ENCODE results near the gene GUCY1A2.
"Not testable (repeated sequence)": the region's sequence is repeated elsewhere in the genome, so short reads cannot be mapped to it uniquely, and the experiment has no call there.

GUCY1A2 gene

GRCh38 chr11:106920899-106921509 lies 97.3 kb downstream of the GUCY1A2 start:
- H3K27me3 Mint-ChIP-seq = no peaks in the 10 kb centered on the region

GRCh38 chr11:106917973-106918372 lies 100.3 kb downstream of the GUCY1A2 start:
- no peak overlapping the region for H3K4me3 Mint-ChIP-seq
- H3K4me1 Mint-ChIP-seq = no peaks in the 10 kb centered on the region
- peak in 1 of 2 donors; percentile 1 for DNase-seq
- H3K27ac Mint-ChIP-seq = no peak overlapping the region
- ATAC-seq = no peak
- no peaks in the 10 kb centered on the region for H3K27me3 Mint-ChIP-seq
- peaks cover 6 to 9% of the 10 kb centered on the region in 2 donors for H3K9me3 Mint-ChIP-seq

More at GRCh38 chr11:106920899-106921509, 97.3 kb downstream of the GUCY1A2 start:
- Mint-ChIP-seq H3K4me1 (no peaks in the 10 kb centered on the region), H3K27ac (no peak overlapping the region), H3K9me3 (peaks cover 6 to 10% of the 10 kb centered on the region in 2 donors), H3K4me3 (no peak overlapping the region)
- no peak for ATAC-seq
- DNase-seq = no peak

- Mint-ChIP-seq H3K9me3 (peaks cover 10 to 13% of the 10 kb centered on the region in 2 donors), H3K4me1 (no peaks in the 10 kb centered on the region), H3K27ac (no peak overlapping the region), H3K4me3 (no peak overlapping the region), H3K27me3 (no peaks in the 10 kb centered on the region)
- DNase-seq = no peak
- ATAC-seq = no peak
Measured at GRCh38 chr11:106914409-106914808, 103.9 kb downstream of the GUCY1A2 start.

GRCh38 chr11:106913141-106913540 lies 105.1 kb downstream of the GUCY1A2 start:
- H3K4me1 Mint-ChIP-seq = no peaks in the 10 kb centered on the region
- no peak overlapping the region for H3K27ac Mint-ChIP-seq
- H3K27me3 Mint-ChIP-seq = no peaks in the 10 kb centered on the region
- H3K9me3 Mint-ChIP-seq = peaks cover 10 to 13% of the 10 kb centered on the region in 2 donors
- ATAC-seq = no peak
- no peak overlapping the region for H3K4me3 Mint-ChIP-seq
- DNase-seq = no peak

GRCh38 chr11:106904826-106905225 lies 113.5 kb downstream of the GUCY1A2 start:
- Mint-ChIP-seq H3K27ac (no peak overlapping the region), H3K4me3 (no peak overlapping the region), H3K9me3 (peaks cover 0 to 8% of the 10 kb centered on the region in 2 donors), H3K27me3 (no peaks in the 10 kb centered on the region), H3K4me1 (no peaks in the 10 kb centered on the region)
- ATAC-seq = no peak
- DNase-seq = no peak

- Mint-ChIP-seq H3K27me3 (no peaks in the 10 kb centered on the region), H3K4me3 (no peak overlapping the region), H3K27ac (no peak overlapping the region), H3K4me1 (no peaks in the 10 kb centered on the region), H3K9me3 (peaks cover 13 to 22% of the 10 kb centered on the region in 2 donors)
- DNase-seq (no peak), ATAC-seq (no peak)
Measured at GRCh38 chr11:106889718-106890117, 128.6 kb downstream of the GUCY1A2 start.

- ATAC-seq = no peak
- no peaks in the 10 kb centered on the region for H3K27me3 Mint-ChIP-seq
- no peaks in the 10 kb centered on the region for H3K4me1 Mint-ChIP-seq
- no peak for DNase-seq
- H3K4me3 Mint-ChIP-seq = no peak overlapping the region
- peaks cover 21 to 25% of the 10 kb centered on the region in 2 donors for H3K9me3 Mint-ChIP-seq
- H3K27ac Mint-ChIP-seq = no peak overlapping the region
Measured at GRCh38 chr11:106888386-106888785, 129.9 kb downstream of the GUCY1A2 start.

- H3K27me3 Mint-ChIP-seq, ATAC-seq, H3K27ac Mint-ChIP-seq, H3K4me1 Mint-ChIP-seq, H3K4me3 Mint-ChIP-seq, DNase-seq: not testable (repeated sequence)
- H3K9me3 Mint-ChIP-seq = peaks cover 28 to 32% of the 10 kb centered on the region in 2 donors
Measured at GRCh38 chr11:106883693-106884092, 134.6 kb downstream of the GUCY1A2 start.

- H3K4me1 Mint-ChIP-seq = no peaks in the 10 kb centered on the region
- H3K27me3 Mint-ChIP-seq = no peaks in the 10 kb centered on the region
- ATAC-seq (no peak), DNase-seq (no peak)
- peaks cover 19 to 25% of the 10 kb centered on the region in 2 donors for H3K9me3 Mint-ChIP-seq
- no peak overlapping the region for H3K4me3 Mint-ChIP-seq
- H3K27ac Mint-ChIP-seq = no peak overlapping the region
Measured at GRCh38 chr11:106879832-106880546, 138.3 kb downstream of the GUCY1A2 start.

- Mint-ChIP-seq H3K27ac (no peak overlapping the region), H3K4me1 (no peaks in the 10 kb centered on the region), H3K4me3 (no peak overlapping the region), H3K9me3 (peaks cover 14 to 19% of the 10 kb centered on the region in 2 donors), H3K27me3 (no peaks in the 10 kb centered on the region)
- DNase-seq = no peak
- no peak for ATAC-seq
Measured at GRCh38 chr11:106879029-106879428, 139.2 kb downstream of the GUCY1A2 start.

- Mint-ChIP-seq H3K4me3 (no peak overlapping the region), H3K9me3 (peaks cover 0 to 22% of the 10 kb centered on the region in 2 donors), H3K4me1 (no peaks in the 10 kb centered on the region), H3K27ac (no peak overlapping the region), H3K27me3 (no peaks in the 10 kb centered on the region)
- DNase-seq (no peak), ATAC-seq (no peak)
Measured at GRCh38 chr11:106875013-106875412, 143.3 kb downstream of the GUCY1A2 start.

GRCh38 chr11:106872246-106872645 lies 146.0 kb downstream of the GUCY1A2 start:
- Mint-ChIP-seq H3K4me3 (no peak overlapping the region), H3K27ac (no peak overlapping the region), H3K27me3 (no peaks in the 10 kb centered on the region), H3K4me1 (no peaks in the 10 kb centered on the region), H3K9me3 (peaks cover 0 to 11% of the 10 kb centered on the region in 2 donors)
- ATAC-seq (no peak), DNase-seq (no peak)

- Mint-ChIP-seq H3K4me3 (no peak overlapping the region), H3K27ac (no peak overlapping the region), H3K4me1 (no peaks in the 10 kb centered on the region), H3K27me3 (no peaks in the 10 kb centered on the region), H3K9me3 (peaks cover 15 to 23% of the 10 kb centered on the region in 2 donors)
- ATAC-seq = no peak
- no peak for DNase-seq
Measured at GRCh38 chr11:106858200-106858599, 160.1 kb downstream of the GUCY1A2 start.

- DNase-seq = no peak
- no peak for ATAC-seq
- Mint-ChIP-seq H3K4me1 (no peaks in the 10 kb centered on the region), H3K27ac (no peak overlapping the region), H3K27me3 (no peaks in the 10 kb centered on the region), H3K4me3 (no peak overlapping the region), H3K9me3 (peaks cover 21 to 39% of the 10 kb centered on the region in 2 donors)
Measured at GRCh38 chr11:106856566-106856965, 161.7 kb downstream of the GUCY1A2 start.

GRCh38 chr11:106854429-106854828 lies 163.8 kb downstream of the GUCY1A2 start:
- Mint-ChIP-seq H3K4me3 (no peak overlapping the region), H3K27ac (no peak overlapping the region), H3K27me3 (no peaks in the 10 kb centered on the region), H3K9me3 (peaks cover 25 to 43% of the 10 kb centered on the region in 2 donors), H3K4me1 (no peaks in the 10 kb centered on the region)
- no peak for ATAC-seq
- DNase-seq = no peak

- H3K27ac Mint-ChIP-seq = no peak overlapping the region
- DNase-seq = no peak
- H3K9me3 Mint-ChIP-seq = peaks cover 25 to 43% of the 10 kb centered on the region in 2 donors
- H3K4me3 Mint-ChIP-seq = no peak overlapping the region
- no peak for ATAC-seq
- no peaks in the 10 kb centered on the region for H3K27me3 Mint-ChIP-seq
- no peaks in the 10 kb centered on the region for H3K4me1 Mint-ChIP-seq
Measured at GRCh38 chr11:106853850-106854401, 164.3 kb downstream of the GUCY1A2 start.

Data from stimulated activated naive CD8-positive, alpha-beta T cell treated with anti-CD3 and anti-CD28 coated beads, Interleukin-15, amount 100 ng/mL, for 72 hours (primary cell).